NCI-H1105 treated with DMSO at 0.1 percent for 48 hours (cell line): Measurements from ENCODE around the gene GCM1.

ENCODE experiments used
- DNase-seq: peaks from one replicate; lab custom pipeline; 2025; lab: John Stamatoyannopoulos, UW

GCM1 gene

DNA sequence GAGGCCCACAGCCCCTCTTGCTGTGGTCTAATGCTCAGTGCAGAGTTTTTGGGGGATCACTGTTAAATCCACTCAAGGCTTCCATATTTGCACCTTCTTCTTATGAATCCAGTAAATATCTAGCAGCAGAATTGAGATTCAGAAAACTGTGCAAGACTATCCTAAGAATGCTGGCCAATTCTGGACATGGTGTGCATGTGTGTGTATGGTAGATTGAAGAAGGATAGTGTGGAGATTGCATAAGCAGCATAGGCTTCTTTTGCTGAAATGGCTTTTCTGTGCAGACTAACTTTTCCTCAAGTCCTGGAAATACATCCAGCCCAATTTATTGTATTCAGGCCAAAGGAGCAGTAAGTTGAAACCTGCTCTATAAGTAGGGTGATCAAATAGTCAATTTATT is 43.7 kb downstream of the GCM1 start:
- DNase-seq, result no peak

DNA sequence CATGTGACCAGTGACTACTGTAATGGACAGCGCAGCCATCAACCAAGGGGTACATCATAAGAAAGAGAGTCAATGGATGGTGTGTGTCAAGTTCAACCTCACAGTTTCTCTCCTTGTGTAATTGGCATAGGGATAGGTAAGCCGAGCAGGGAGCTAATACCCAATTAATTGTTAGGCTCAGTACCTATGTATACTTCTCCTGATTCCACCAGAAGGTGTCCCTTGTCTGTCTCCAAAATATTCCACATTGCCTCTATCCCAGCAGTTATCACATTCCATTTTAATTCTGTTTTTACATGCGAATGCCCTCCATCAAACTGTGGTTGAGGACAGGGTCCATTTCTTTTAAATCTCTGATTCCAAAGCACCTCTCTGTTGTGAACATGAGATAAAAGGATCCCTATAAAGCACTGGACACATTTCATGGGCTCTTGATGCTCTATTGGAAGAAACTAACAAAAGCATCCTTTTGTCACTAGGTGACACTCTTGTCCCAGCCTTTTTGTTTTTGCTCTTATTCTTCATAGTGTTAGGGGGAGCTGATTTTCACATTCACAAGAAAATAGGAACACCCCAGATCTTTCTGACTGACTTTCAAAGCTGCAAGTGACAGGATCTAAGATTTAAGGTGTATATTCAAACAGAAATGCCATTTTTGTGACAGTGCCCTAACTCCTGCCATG is 44.5 kb downstream of the GCM1 start:
- DNase-seq, result no peak

DNA sequence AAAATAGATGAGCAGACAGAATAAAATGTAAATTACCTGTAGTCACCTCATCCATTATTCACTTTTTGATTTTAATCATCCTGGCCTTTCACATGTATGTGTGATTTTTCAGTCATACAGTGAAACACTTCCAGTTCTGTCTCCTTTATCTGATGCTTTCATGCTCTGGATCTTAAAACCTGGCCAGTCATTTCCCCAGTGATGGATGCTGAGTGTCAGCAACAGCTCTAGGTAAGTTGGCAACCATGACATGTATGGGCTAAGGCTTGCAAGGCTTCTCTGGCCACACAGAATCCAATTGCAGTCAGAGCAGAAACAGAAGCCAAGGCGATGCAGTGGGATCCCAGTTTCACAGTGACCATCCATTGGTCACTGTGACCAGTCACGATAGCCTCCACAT is 47.6 kb downstream of the GCM1 start:
- no peak for DNase-seq

DNA sequence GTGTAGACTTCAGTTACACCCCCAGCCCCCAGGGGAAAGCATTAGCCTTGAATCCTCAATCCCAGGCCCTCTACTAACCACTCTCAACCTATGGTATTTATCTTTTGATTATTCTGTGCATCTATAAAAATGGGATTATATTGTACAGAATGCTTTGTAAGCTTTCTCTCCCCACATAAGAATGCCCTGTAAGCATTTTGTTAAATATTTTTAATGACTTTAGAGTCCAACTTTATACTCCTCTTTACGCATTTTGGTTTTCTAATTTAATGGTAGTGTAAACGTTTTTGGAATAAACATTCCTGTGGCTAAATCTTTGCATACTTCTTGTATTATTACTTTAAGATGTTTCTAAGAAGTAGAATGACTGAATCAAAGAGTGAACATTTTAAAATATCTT is 48.1 kb downstream of the GCM1 start:
- DNase-seq, result no peak

DNA sequence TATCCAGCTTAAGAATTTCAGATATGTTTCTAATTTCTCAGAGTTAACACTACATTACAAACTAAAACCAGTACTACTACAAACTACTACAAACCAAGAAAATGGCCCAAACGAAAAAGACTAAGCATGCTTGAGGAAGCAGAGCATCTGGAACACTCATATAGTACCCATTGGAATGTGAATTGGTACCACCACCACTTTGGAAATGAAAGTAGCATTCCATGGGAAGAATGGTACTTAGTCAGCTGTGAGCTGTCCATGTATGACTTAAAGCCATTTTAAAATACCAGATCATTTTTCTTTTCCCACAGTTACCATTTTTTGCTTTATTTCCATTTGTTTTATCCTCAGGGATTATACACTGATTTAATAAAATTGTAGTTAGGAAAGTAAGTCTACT is 52.9 kb downstream of the GCM1 start:
- no peak for DNase-seq

DNA sequence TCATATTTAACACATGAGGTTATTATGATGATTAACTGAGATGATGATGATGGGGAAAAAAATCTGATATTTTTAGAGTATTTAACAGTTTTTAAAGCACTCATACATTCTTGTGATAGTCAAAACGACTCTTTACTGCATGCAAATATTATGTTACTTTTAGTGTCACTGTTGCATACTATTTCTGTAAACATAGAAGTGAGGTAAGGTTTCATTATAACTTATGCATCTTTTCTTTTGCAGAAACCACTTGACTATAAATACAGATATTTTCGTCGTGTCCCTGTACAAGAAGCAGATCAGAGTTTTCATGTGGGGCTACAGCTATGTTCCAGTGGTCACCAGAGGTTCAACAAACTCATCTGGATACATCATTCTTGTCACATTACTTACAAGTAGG is 53.4 kb downstream of the GCM1 start:
- DNase-seq, result no peak

DNA sequence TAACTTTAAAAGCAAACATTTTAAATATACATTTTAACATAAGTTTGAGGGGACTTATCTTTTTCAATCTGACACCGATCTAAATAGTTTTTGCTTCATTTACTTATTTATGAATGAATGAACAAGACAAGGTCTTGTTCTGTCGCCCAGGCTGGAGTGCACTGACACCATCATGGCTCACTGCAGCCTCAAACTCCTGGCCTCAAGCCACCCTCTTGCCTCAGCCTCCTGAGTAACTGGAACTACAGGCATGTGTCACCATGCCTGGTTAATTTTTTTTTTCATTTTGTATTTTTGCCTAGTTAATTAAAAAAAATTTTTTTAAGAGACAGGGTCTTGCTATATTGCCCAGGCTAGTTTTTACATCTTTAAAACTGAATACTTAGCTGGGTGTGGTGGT is 58.1 kb downstream of the GCM1 start:
- DNase-seq, result no peak

DNA sequence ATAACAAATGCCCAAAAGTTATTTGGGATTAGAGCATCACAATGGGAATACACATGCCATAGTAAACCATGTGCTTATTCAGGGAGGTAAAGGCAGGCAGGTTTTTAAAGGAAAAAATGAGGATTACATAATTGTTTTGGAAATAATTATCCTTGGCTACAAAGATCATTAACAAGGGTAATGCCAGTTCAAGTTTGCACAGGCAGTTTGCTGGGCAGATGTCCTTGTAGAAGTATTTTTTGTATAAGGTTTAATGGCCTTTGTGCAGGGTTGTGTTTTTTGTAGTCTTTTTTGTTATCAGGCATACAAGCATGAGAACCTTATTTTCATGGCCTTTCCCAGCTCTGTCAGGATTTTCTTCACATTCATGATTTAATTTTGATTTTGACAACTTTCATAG is 58.7 kb downstream of the GCM1 start:
- DNase-seq, result no peak

DNA sequence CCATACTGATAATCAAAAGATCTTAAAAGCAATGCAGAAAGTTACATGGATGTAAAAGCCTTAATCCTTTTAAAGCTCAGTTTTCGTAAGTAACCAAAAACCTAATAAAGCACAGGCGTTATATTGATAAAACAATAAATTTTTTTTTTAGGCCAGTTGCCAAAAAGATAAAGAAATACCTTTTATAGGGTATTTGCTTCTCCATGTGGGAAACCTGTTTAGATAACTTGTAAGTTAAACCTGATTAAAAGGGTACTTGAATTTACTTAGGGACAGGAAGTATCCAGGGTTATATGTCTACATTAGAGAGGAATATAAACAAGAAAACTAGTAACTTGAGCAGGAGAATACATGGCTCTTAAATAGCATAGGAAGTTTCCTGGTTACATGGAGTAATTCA is 62.3 kb downstream of the GCM1 start:
- DNase-seq, result no peak

DNA sequence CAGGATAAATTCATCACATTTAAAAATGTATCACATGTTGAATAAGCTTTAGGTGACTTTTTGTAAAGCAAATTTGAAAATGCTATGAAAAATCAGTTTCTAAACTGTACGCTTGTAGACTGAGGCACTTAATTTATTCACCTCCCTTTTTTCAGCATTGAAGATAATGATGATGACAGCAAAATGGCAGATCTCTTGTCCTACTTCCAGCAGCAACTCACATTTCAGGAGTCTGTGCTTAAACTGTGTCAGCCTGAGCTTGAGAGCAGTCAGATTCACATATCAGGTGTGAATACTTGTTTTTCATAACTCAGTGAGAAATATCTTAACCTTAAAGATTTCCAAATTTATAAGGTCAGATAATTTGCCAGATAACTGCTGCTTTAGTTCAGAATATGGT is 67.8 kb downstream of the GCM1 start:
- DNase-seq, result no peak
